ENCODE measurements around the gene DAPK2. TPM values are rescaled to one million over a fixed set of nuclear protein-coding genes. Genes with fewer than 3 reads are reported as not detected.
A peak's percentile ranks its signal among the peaks of the same experiment; 100 is the strongest.

The DAPK2 gene
- total and polyA plus RNA-seq, 2 donors (not counting 1 experiment from before 2014, with no cell fraction given), result 14.4 to 21.4 TPM

DNA sequence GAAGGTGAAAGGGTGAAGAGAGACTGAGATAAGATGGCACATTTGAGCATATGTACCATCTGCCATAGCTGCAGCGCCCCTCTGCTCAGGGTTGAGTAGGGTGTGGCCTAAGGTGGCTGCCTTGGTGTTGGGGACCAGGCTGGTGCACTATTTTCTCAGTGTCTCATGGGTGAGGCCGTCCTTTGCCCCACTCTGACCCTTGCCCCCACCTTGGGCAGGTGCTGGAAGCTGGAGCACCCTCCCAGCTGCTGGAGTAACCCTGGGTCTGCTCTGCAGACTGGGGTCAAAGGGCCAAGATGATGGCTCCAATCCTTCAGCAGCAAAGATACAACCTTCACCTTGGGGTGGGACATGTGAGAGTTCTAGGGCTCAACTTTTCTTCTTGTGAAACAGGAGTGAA, 69.2 kb downstream of the DAPK2 start:
- no peak overlapping the region for H3K4me2 ChIP-seq (ENCODE audit: extremely low read depth, insufficient read depth, low read length)
- TF ChIP-seq, protein P1, sequence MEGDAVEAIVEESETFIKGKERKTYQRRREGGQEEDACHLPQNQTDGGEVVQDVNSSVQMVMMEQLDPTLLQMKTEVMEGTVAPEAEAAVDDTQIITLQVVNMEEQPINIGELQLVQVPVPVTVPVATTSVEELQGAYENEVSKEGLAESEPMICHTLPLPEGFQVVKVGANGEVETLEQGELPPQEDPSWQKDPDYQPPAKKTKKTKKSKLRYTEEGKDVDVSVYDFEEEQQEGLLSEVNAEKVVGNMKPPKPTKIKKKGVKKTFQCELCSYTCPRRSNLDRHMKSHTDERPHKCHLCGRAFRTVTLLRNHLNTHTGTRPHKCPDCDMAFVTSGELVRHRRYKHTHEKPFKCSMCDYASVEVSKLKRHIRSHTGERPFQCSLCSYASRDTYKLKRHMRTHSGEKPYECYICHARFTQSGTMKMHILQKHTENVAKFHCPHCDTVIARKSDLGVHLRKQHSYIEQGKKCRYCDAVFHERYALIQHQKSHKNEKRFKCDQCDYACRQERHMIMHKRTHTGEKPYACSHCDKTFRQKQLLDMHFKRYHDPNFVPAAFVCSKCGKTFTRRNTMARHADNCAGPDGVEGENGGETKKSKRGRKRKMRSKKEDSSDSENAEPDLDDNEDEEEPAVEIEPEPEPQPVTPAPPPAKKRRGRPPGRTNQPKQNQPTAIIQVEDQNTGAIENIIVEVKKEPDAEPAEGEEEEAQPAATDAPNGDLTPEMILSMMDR (conservative IDR thresholded peaks at IDR 0.05 in 1 of 2, IDR thresholded peaks at IDR 0.05 in 1 of 2; ENCODE audit: low read depth in 1 of 2, low read length in 2 of 2), result no peak
- no peak for TF ChIP-seq EZH2 (IDR thresholded peaks at IDR 0.05; ENCODE audit: low read length, missing control alignments)
- peaks cover 10% of the 10 kb centered on the region for H3K4me1 ChIP-seq (ENCODE audit: control insufficient read depth, extremely low read depth, insufficient read depth, low read length)
- no peak overlapping the region for H3K27ac ChIP-seq (ENCODE audit: insufficient read depth, low read length)
- H3K79me2 ChIP-seq (ENCODE audit: control insufficient read depth, insufficient read depth, low read length), result no peaks in the 10 kb centered on the region
- H3K9ac ChIP-seq (ENCODE audit: insufficient read depth, low read length), result no peak overlapping the region
- no peak for DNase-seq (ENCODE audit: low read depth in 2 of 2)
- no peak overlapping the region for H2AFZ ChIP-seq (ENCODE audit: low read length)
- no peaks in the 10 kb centered on the region for H3K9me3 ChIP-seq (ENCODE audit: control insufficient read depth, insufficient read depth, low read depth, low read length)
- no peaks in the 10 kb centered on the region for H4K20me1 ChIP-seq (ENCODE audit: control insufficient read depth, extremely low read depth, insufficient read depth, low read length)
- no peak overlapping the region for H3K4me3 ChIP-seq (replicated peaks in 1 of 4; ENCODE audit: control extremely low read depth in 1 of 4, insufficient read depth in 1 of 4, low read depth in 3 of 4, low read length in 4 of 4)
- no peaks in the 10 kb centered on the region for H3K36me3 ChIP-seq (ENCODE audit: control insufficient read depth, insufficient read depth, low read length)
- H3K27me3 ChIP-seq (ENCODE audit: control insufficient read depth, insufficient read depth, low read length), result no peaks in the 10 kb centered on the region

DNA sequence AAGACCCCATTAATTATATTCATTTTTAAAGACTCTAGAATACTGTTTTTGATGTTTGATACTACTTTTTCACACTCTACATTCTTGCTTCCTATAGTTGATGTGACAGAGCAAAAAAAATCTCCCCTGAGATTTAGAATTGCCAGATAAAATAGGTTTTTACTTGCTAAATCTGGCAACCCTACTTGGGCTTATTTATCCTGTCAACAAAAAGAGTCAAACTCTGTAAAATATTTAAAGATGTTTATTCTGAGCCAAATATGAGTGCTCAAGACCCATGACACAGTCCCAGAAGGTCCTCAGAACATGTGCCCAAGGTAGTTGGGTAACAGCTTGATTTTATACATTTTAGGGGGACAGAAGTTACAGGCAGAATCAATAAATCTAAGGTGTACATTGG, 72.3 kb downstream of the DAPK2 start:
- H3K79me2 ChIP-seq (ENCODE audit: control insufficient read depth, insufficient read depth, low read length), result no peaks in the 10 kb centered on the region
- H3K36me3 ChIP-seq (ENCODE audit: control insufficient read depth, insufficient read depth, low read length), result no peaks in the 10 kb centered on the region
- no peaks in the 10 kb centered on the region for H3K9me3 ChIP-seq (ENCODE audit: control insufficient read depth, insufficient read depth, low read depth, low read length)
- H3K27ac ChIP-seq (ENCODE audit: insufficient read depth, low read length), result no peak overlapping the region
- H3K27me3 ChIP-seq (ENCODE audit: control insufficient read depth, insufficient read depth, low read length), result no peaks in the 10 kb centered on the region
- H4K20me1 ChIP-seq (ENCODE audit: control insufficient read depth, extremely low read depth, insufficient read depth, low read length), result no peaks in the 10 kb centered on the region
- TF ChIP-seq, protein P1 (conservative IDR thresholded peaks at IDR 0.05 in 1 of 2, IDR thresholded peaks at IDR 0.05 in 1 of 2; ENCODE audit: low read depth in 1 of 2, low read length in 2 of 2), result no peak
- no peak for TF ChIP-seq EZH2 (IDR thresholded peaks at IDR 0.05; ENCODE audit: low read length, missing control alignments)
- no peak overlapping the region for H3K4me3 ChIP-seq (replicated peaks in 1 of 4; ENCODE audit: control extremely low read depth in 1 of 4, insufficient read depth in 1 of 4, low read depth in 3 of 4, low read length in 4 of 4)
- no peak overlapping the region for H3K9ac ChIP-seq (ENCODE audit: insufficient read depth, low read length)
- no peak for DNase-seq (ENCODE audit: low read depth in 2 of 2)
- no peak overlapping the region for H2AFZ ChIP-seq (ENCODE audit: low read length)
- peaks cover 13% of the 10 kb centered on the region for H3K4me1 ChIP-seq (ENCODE audit: control insufficient read depth, extremely low read depth, insufficient read depth, low read length)
- H3K4me2 ChIP-seq (ENCODE audit: extremely low read depth, insufficient read depth, low read length), result no peak overlapping the region

DNA sequence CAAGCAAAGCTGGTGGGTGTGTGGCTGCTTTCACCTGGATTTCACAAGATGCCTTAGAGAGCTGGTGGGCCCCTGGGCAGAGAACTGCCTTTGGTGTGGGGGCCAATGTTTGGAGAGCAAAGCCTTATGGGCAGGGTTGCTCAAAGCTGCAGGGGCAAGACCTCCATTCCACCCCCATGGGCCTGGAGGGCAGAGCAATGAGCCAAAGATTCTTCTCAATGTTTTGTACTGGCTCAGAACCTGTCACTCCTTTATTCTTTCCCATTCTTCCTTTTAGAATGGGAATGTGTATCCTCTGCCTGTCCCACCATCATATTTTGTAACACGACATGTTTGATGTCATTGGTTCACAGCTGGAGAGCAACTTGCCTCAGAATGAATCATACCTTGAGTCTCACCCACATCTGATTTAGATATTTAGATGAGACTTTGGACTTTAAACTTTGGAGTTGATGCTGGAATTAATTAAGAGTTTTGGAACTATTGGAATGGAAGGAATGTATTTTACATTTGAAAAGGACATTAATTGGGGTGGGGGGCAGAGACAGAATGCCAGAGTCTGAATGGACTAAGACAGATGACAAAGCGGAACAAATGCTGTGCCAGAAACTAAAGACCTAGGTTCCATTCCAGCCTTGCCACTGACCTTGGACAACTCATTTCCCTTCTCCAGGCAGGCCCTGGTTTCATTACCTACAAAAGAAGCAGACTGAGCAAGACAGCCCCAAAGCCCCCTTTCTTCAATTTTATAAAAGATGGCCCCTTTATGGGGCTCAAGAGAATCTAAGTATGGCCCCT, 72.9 kb downstream of the DAPK2 start:
- Histone ChIP-seq H3K36me3 (ENCODE audit: control insufficient read depth, insufficient read depth, low read length) (no peaks in the 10 kb centered on the region), H3K27me3 (ENCODE audit: control insufficient read depth, insufficient read depth, low read length) (no peaks in the 10 kb centered on the region), H3K9me3 (ENCODE audit: control insufficient read depth, insufficient read depth, low read depth, low read length) (no peaks in the 10 kb centered on the region), H4K20me1 (ENCODE audit: control insufficient read depth, extremely low read depth, insufficient read depth, low read length) (no peaks in the 10 kb centered on the region), H3K4me2 (ENCODE audit: extremely low read depth, insufficient read depth, low read length) (no peak overlapping the region), H3K27ac (ENCODE audit: insufficient read depth, low read length) (peak overlapping the region; percentile 2), H3K4me1 (ENCODE audit: control insufficient read depth, extremely low read depth, insufficient read depth, low read length) (peaks cover 13% of the 10 kb centered on the region), H3K4me3 (replicated peaks in 1 of 4; ENCODE audit: control extremely low read depth in 1 of 4, insufficient read depth in 1 of 4, low read depth in 3 of 4, low read length in 4 of 4) (no peak overlapping the region), H3K9ac (ENCODE audit: insufficient read depth, low read length) (no peak overlapping the region), H3K79me2 (ENCODE audit: control insufficient read depth, insufficient read depth, low read length) (no peaks in the 10 kb centered on the region), H2AFZ (ENCODE audit: low read length) (no peak overlapping the region)
- peak; percentile 18 to 59 for DNase-seq (ENCODE audit: low read depth in 2 of 2)
- TF ChIP-seq EZH2 (IDR thresholded peaks at IDR 0.05; ENCODE audit: low read length, missing control alignments), result no peak
- TF ChIP-seq, protein P1 (conservative IDR thresholded peaks at IDR 0.05 in 1 of 2, IDR thresholded peaks at IDR 0.05 in 1 of 2; ENCODE audit: low read depth in 1 of 2, low read length in 2 of 2), result no peak

Data from fibroblast of lung (primary cell).